WI38 (cell line): ENCODE results near the gene RBMS2.
A peak's percentile ranks its signal among the peaks of the same experiment; 100 is the strongest.

Experiments used
- H3K4me3 ChIP-seq: 2 replicates; pipeline ENCODE4 v1.5.1; 2011; ENCODE audit warnings: low read depth, mild to moderate bottlenecking, control low read depth, low read length
- CTCF ChIP-seq: IDR thresholded peaks from 2 replicates; pipeline ENCODE4 v1.5.1; 2012; ENCODE audit warnings: low read depth, mild to moderate bottlenecking, control low read depth, low read length

The RBMS2 gene

DNA sequence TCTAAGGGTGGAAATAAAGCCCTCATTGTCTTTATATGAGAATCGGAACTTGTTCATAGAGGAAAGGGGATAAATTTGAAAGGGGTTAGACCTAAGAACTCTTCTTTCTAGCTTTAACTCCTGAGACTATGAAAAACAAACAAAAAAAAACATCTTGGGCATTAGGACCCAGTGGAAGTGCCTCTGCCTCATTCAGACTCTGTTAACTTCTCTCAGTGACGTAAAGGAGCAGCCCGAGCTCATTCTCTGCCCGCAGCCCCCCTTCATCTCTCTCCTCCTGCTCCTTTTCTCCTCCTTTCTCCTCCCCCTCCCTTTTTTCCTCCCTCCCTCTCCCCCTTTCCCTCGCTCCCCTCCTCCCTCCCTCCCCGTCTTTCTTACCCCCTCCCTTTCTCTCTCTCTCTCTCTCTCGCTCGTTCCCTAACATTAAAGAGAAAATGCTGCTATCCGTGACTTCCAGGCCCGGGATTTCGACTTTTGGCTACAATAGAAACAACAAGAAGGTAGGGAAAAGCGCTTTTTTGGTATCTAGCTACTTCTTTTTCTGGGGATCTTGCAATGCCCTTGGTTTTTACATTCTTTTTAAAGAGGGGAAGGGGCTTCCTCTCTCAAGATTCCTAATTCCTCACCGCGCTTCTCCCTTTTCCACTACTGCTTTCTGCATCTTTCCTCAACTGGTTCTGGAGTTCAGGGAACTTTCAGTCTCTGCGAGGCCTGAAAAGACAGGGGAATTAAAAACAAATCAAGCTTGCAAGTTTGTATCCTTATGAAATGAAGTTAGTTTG lies at the start of gene RBMS2:
RBMS2 (plus strand) TSS at position 231 of the 782 bp plus-strand sequence; CDS start at position 435, 204 bp downstream.
- peak within 1 kb of the TSS; percentile 80 for H3K4me3 ChIP-seq

DNA sequence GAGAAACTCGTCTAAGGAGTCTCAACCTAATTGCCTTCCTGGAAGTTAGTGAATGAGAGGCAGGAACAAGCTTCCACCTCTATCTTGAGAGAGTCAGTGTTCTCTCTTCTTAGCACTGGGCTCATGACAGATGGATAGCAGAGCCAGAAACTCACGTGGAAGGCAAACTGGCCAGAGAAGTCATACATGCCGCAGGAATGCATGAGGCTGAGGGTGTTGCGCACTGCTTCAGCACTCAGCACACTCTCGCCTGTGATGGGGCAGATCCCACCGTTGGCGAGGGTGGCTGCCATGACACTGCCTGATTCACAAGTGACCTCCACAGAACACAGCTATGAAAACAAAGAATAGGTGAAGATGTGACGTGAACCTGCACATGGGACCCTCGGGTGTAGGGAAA lies 47.2 kb upstream of the RBMS2 start:
- no peak overlapping the region for H3K4me3 ChIP-seq
- TF ChIP-seq CTCF, result no peak

More for the DNA sequence above, at the start of gene RBMS2:
- no peak for TF ChIP-seq CTCF

GRCh38 chr12:56476143-56476542 lies 45.5 kb upstream of the RBMS2 start:
- no peak for TF ChIP-seq CTCF
- no peak overlapping the region for H3K4me3 ChIP-seq

GRCh38 chr12:56476972-56477432 lies 44.6 kb upstream of the RBMS2 start:
- no peak for TF ChIP-seq CTCF
- H3K4me3 ChIP-seq, result no peak overlapping the region

DNA sequence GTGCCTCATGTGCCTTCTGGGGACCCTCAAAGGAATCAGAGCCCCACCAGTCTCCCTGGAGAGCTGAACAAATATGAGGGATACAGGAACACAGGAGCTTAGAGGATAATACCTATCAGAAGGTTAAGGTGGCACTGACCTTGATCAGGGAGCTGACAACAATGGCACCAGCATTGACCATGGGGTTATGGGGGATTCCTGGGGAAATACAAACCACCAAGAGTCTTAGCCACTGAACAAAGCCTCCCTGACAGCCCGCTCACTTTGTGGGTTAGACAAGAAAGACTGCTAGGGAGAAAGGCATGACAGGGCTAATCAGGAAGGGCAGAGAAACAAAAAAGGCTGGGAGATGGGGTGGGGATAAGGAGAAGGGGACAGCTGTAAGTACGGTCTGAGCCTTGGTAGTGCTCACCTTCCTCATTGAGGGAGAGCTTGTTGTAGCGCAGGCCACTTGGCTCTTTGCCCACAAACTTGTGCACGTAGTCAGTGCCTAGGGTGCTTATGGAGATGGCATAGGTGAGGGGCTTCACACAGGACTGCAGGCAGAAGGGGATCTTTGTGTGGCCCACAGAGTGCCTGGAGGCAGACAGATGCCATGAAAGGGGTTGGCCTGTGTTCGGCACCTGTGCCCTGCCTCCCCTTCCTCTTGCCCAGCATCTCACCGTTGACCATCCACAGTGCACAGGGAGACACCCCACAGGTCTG lies 43.9 kb upstream of the RBMS2 start:
- TF ChIP-seq CTCF, result no peak
- no peak overlapping the region for H3K4me3 ChIP-seq

- H3K4me3 ChIP-seq, result no peak overlapping the region
- TF ChIP-seq CTCF, result no peak
These were observed 42.0 kb upstream of the RBMS2 start for GRCh38 chr12:56479625-56480024.

- no peak overlapping the region for H3K4me3 ChIP-seq
- TF ChIP-seq CTCF, result no peak
These were observed 37.1 kb upstream of the RBMS2 start for GRCh38 chr12:56484566-56484965.
